Measurements from ENCODE around the gene PROCR. TPM values are rescaled to one million over a fixed set of nuclear protein-coding genes. Genes with fewer than 3 reads are reported as not detected.

The PROCR gene
- total RNA-seq (2022; extraction: Qiagen RNA extraction), result 104 to 150 TPM (median 140 TPM) in 5 replicates

DNA sequence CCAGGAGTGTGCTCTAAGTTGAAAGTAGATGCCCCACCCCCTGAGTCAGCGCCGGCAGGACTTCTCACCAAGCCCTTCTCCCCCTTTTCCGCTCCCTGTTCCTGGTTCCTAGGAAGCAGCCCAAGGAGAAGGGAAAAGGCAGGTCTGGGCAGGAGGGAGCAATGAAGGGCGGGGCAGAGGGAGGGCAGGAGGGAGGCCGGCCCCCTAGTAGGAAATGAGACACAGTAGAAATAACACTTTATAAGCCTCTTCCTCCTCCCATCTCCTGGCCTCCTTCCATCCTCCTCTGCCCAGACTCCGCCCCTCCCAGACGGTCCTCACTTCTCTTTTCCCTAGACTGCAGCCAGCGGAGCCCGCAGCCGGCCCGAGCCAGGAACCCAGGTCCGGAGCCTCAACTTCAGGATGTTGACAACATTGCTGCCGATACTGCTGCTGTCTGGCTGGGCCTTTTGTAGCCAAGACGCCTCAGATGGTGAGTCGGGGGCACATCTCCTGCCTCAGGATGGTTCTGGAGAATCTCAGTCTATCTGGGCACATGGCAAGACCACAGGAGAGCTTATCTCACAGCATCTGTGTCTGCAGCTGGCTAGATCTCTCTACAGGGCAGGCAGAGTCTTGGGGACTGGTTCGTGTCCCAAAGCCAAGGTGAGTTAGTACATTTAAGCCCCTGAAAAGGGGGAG, at the start of gene PROCR:
TSS of gene PROCR (plus strand) at position 320 of the 681 bp plus-strand sequence. CDS start at position 403, 83 bp downstream.

DNA sequence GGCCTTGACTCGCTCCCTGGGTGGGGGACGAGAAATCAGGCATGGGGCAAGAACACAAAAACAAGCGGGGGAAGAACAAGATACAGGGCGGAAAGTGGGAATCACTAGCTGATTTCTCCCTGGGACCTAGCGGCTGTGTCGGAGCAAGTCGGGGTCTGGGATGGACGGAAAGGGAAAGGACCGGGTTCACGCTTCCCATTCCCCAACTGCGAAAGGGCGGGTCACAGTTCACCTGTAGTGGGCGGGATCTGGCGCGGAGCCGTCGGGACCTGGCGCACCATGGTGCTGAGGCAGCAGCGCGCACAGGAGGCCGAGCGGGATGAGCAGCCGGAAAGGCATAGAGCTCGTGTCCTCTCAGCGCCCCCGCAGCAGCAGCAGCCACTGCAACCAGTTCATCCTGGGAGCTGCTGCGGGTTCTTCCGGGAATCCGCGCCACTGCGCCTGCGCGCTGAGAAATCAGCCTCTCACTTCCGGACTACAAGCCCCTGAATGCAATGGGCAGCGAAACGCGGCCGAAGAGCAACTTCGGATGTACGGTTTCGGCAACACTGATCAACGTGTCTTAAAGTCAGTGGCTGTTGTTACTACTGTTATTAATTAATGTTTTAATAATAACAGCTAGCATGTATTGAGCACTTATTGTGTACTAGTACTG, 24.8 kb upstream of the PROCR start, which contains the start of gene EDEM2:
TSS of gene EDEM2 (minus strand) at position 417 of the 655 bp plus-strand sequence. CDS start at position 339, 78 bp downstream.

GRCh38 chr20:35226126-35226883, 54.4 kb downstream of the PROCR start, which contains the start of gene MMP24:
Gene MMP24, plus strand, starts transcription at chr20:35226690. Its CDS starts 49 bp downstream, at chr20:35226739.

Other genes starting within 250 kb of the PROCR start
- 55.0 to 61.7 TPM (median 55.7 TPM) in 5 replicates for gene GSS, start 216.3 kb upstream of the PROCR start, total RNA-seq (2022; extraction: Qiagen RNA extraction)
- gene MYH7B, start 216.2 kb upstream of the PROCR start, total RNA-seq (2022; extraction: Qiagen RNA extraction), result 0.05 to 0.20 TPM (median 0.09 TPM) in 5 replicates
- 57.7 to 64.2 TPM (median 61.5 TPM) in 5 replicates for gene TRPC4AP, start 79.3 kb upstream of the PROCR start, total RNA-seq (2022; extraction: Qiagen RNA extraction)
- gene EDEM2, start 24.7 kb upstream of the PROCR start, total RNA-seq (2022; extraction: Qiagen RNA extraction), result 49.9 to 56.4 TPM (median 55.7 TPM) in 5 replicates
- 26.7 to 31.9 TPM (median 30.4 TPM) in 5 replicates for gene MMP24, start 54.6 kb downstream of the PROCR start, total RNA-seq (2022; extraction: Qiagen RNA extraction)
- 54.4 to 97.8 TPM (median 90.2 TPM) in 5 replicates for gene MMP24OS, start 106.0 kb downstream of the PROCR start, total RNA-seq (2022; extraction: Qiagen RNA extraction)
- gene EIF6, start 112.7 kb downstream of the PROCR start, total RNA-seq (2022; extraction: Qiagen RNA extraction), result 396 to 456 TPM (median 432 TPM) in 5 replicates
- 0.11 to 0.20 TPM (median 0.15 TPM) in 5 replicates for gene FAM83C, start 120.4 kb downstream of the PROCR start, total RNA-seq (2022; extraction: Qiagen RNA extraction)
- gene UQCC1, start 239.9 kb downstream of the PROCR start, total RNA-seq (2022; extraction: Qiagen RNA extraction), result 27.7 to 35.5 TPM (median 28.5 TPM) in 5 replicates

Measured in A549 treated with AZD2906 at 1 μM for 4 hours (cell line).